ENCODE results near the gene TBC1D24. TPM values are rescaled to one million over a fixed set of nuclear protein-coding genes. Genes with fewer than 3 reads are reported as not detected.

The TBC1D24 gene
- total and polyA plus RNA-seq, 7 donors = 3.2 to 8.9 (median 6.0) TPM

GRCh38 chr16:2447920-2448583 is 26.9 kb upstream of the TBC1D24 start:
- intact Hi-C loops (cut with DNase I) = no loop called here
- WGBS, 3 donors = 92 to 94% (median 94%) methylated on average over 11 of the region's 11 CpGs
- Histone ChIP-seq H3K27me3 (ENCODE audit: insufficient read depth in 3 of 3, low read length in 2 of 3) (no peaks in the 10 kb centered on the region), H3K27ac (no peak overlapping the region), H3K36me3 (ENCODE audit: insufficient read depth in 1 of 2, low read depth in 1 of 2) (peaks cover 0 to 22% of the 10 kb centered on the region in 2 donors), H3K9me3 (no peaks in the 10 kb centered on the region), H3K4me1 (no peaks in the 10 kb centered on the region), H3K4me3 (no peak overlapping the region)
- ATAC-seq (no peak), DNase-seq (no peak)
- TF ChIP-seq CTCF (IDR thresholded peaks at IDR 0.05) = no peak

GRCh38 chr16:2449118-2449517 is 25.8 kb upstream of the TBC1D24 start:
- no peaks in the 10 kb centered on the region for H3K4me1 ChIP-seq
- WGBS, 3 donors = 96 to 99% (median 96%) methylated on average over 25 of the region's 25 CpGs
- DNase-seq (no peak), ATAC-seq (no peak)
- no peaks in the 10 kb centered on the region for H3K27me3 ChIP-seq (ENCODE audit: insufficient read depth in 3 of 3, low read length in 2 of 3)
- no peak overlapping the region for H3K4me3 ChIP-seq
- TF ChIP-seq CTCF (IDR thresholded peaks at IDR 0.05) = no peak
- H3K9me3 ChIP-seq = no peaks in the 10 kb centered on the region
- H3K27ac ChIP-seq = no peak overlapping the region
- H3K36me3 ChIP-seq (ENCODE audit: insufficient read depth in 1 of 2, low read depth in 1 of 2) = peaks cover 0 to 31% of the 10 kb centered on the region in 2 donors
- intact Hi-C loops (cut with DNase I) = no loop called here

GRCh38 chr16:2450535-2450934 is 24.4 kb upstream of the TBC1D24 start:
- intact Hi-C loops (cut with DNase I) = no loop called here
- 89 to 96% (median 92%) methylated on average over 8 of the region's 8 CpGs for WGBS, 3 donors
- peaks cover 0 to 20% of the 10 kb centered on the region in 2 donors for H3K36me3 ChIP-seq (ENCODE audit: insufficient read depth in 1 of 2, low read depth in 1 of 2)
- no peak overlapping the region for H3K27ac ChIP-seq
- ATAC-seq (no peak), DNase-seq (no peak)
- TF ChIP-seq CTCF (IDR thresholded peaks at IDR 0.05) = no peak
- no peaks in the 10 kb centered on the region for H3K4me1 ChIP-seq
- no peaks in the 10 kb centered on the region for H3K9me3 ChIP-seq
- H3K4me3 ChIP-seq = no peak overlapping the region
- no peaks in the 10 kb centered on the region for H3K27me3 ChIP-seq (ENCODE audit: insufficient read depth in 3 of 3, low read length in 2 of 3)

- TF ChIP-seq CTCF (IDR thresholded peaks at IDR 0.05) = no peak
- no peaks in the 10 kb centered on the region for H3K4me1 ChIP-seq
- no peak overlapping the region for H3K4me3 ChIP-seq
- peaks cover 0 to 18% of the 10 kb centered on the region in 2 donors for H3K36me3 ChIP-seq (ENCODE audit: insufficient read depth in 1 of 2, low read depth in 1 of 2)
- WGBS, 3 donors = 90 to 95% (median 93%) methylated on average over 17 to 19 of the region's 19 CpGs
- intact Hi-C loops (cut with DNase I) = no loop called here
- ATAC-seq (peak in 1 of 4 donors; percentile 11), DNase-seq (no peak)
- H3K27me3 ChIP-seq (ENCODE audit: insufficient read depth in 3 of 3, low read length in 2 of 3) = no peaks in the 10 kb centered on the region
- H3K9me3 ChIP-seq = no peaks in the 10 kb centered on the region
- no peak overlapping the region for H3K27ac ChIP-seq
Observed at GRCh38 chr16:2450975-2451381, 23.9 kb upstream of the TBC1D24 start.

- Histone ChIP-seq H3K27ac (no peak overlapping the region), H3K36me3 (ENCODE audit: insufficient read depth in 1 of 2, low read depth in 1 of 2) (peaks cover 0 to 14% of the 10 kb centered on the region in 2 donors), H3K9me3 (no peaks in the 10 kb centered on the region), H3K27me3 (ENCODE audit: insufficient read depth in 3 of 3, low read length in 2 of 3) (no peaks in the 10 kb centered on the region), H3K4me1 (no peaks in the 10 kb centered on the region), H3K4me3 (no peak overlapping the region)
- DNase-seq (no peak), ATAC-seq (no peak)
- TF ChIP-seq CTCF (IDR thresholded peaks at IDR 0.05) = no peak
- intact Hi-C loops (cut with DNase I) = no loop called here
- WGBS, 3 donors = 92 to 96% (median 93%) methylated on average over 18 of the region's 18 CpGs
Observed at GRCh38 chr16:2451851-2452320, 23.0 kb upstream of the TBC1D24 start.
